Activated naive CD4-positive, alpha-beta T cell treated with anti-CD3 and anti-CD28 coated beads for 36 hours (primary cell): ENCODE measurements around the gene MCM8. TPM values are rescaled to one million over a fixed set of nuclear protein-coding genes. Genes with fewer than 3 reads are reported as not detected.

ENCODE experiments used
- CTCF ChIA-PET: fragments of 350-600 bp; sonication (Branson Sonifier 250); formaldehyde crosslinking; loops from one replicate; lab custom pipeline; 2021; ENCODE audit warnings: antibody characterized with exemption; lab: Charles Lee
- DNase-seq: peaks from one replicate; pipeline ENCODE4 v3.0.0-alpha.2; 2020
- H3K27ac Mint-ChIP-seq: one replicate; pipeline ENCODE4 v1.8.0; 2021; ENCODE audit warnings: mild to moderate bottlenecking, mixed read lengths
- H3K27me3 Mint-ChIP-seq: one replicate; pipeline ENCODE4 v1.8.0; 2021; ENCODE audit warnings: low read depth, mixed read lengths
- H3K36me3 Mint-ChIP-seq: one replicate; pipeline ENCODE4 v1.8.0; 2021; ENCODE audit warnings: low read depth, mixed read lengths
- H3K4me1 Mint-ChIP-seq: one replicate; pipeline ENCODE4 v1.8.0; 2021; ENCODE audit warnings: low read depth, mixed read lengths
- H3K4me3 Mint-ChIP-seq: one replicate; pipeline ENCODE4 v1.8.0; 2021; ENCODE audit warnings: mild to moderate bottlenecking, moderate library complexity, mixed read lengths
- H3K9me3 Mint-ChIP-seq: one replicate; pipeline ENCODE4 v1.8.0; 2021; ENCODE audit warnings: mixed read lengths
- intact Hi-C: fragments of 100-400 bp; cut with micrococcal nuclease; formaldehyde crosslinking; loops from one replicate; pipeline ENCODE4 v1.15.1; 2023
- total RNA-seq, 2 experiments: library from RNA; stranded (reverse); gene quantifications; one replicate each; pipeline ENCODE4 v1.2.3, GENCODE V29; 2021

Gene MCM8
- 10 to 100 TPM; 49.6 to 50.3 TPM for total RNA-seq

- CTCF ChIA-PET = interaction anchor here (1.1 kb wide), 1 partner anchor 20 kb away, joined by 3 read pairs; no protein-coding TSS in a partner anchor
- Mint-ChIP-seq H3K4me3 (peak within 1 kb of the TSS; percentile 97), H3K4me1 (peaks cover 61% of the 10 kb centered on the region), H3K9me3 (no peaks in the 10 kb centered on the region), H3K27me3 (no peaks in the 10 kb centered on the region), H3K27ac (peak within 1 kb of the TSS; percentile 95), H3K36me3 (peaks cover 45% of the 10 kb centered on the region)
- peak; percentile 98 for DNase-seq
- intact Hi-C loops = loop anchor here (1.0 to 5.0 kb wide), 5 partner anchors 106 to 824 kb away; no protein-coding TSS in a partner anchor
These were observed at the start of gene MCM8, which contains the start of gene TRMT6 for GRCh38 chr20:5950271-5951031. Gene MCM8, plus strand, starts transcription at chr20:5950652. Its CDS starts 1,364 bp downstream, at chr20:5952016. Gene TRMT6, minus strand, starts transcription at chr20:5950533. Its CDS starts 128 bp downstream, at chr20:5950405.

- intact Hi-C loops = no loop called here
- Mint-ChIP-seq H3K4me1 (no peaks in the 10 kb centered on the region), H3K27me3 (peaks cover 9% of the 10 kb centered on the region), H3K4me3 (no peak overlapping the region), H3K9me3 (no peaks in the 10 kb centered on the region), H3K36me3 (no peaks in the 10 kb centered on the region), H3K27ac (no peak overlapping the region)
- CTCF ChIA-PET = no interaction called here
- DNase-seq = no peak
These were observed 49.5 kb upstream of the MCM8 start for GRCh38 chr20:5900908-5901307.

GRCh38 chr20:5908981-5909380 is 41.5 kb upstream of the MCM8 start:
- Mint-ChIP-seq H3K4me3 (no peak overlapping the region), H3K36me3 (no peaks in the 10 kb centered on the region), H3K27me3 (peaks cover 47% of the 10 kb centered on the region), H3K9me3 (no peaks in the 10 kb centered on the region), H3K27ac (no peak overlapping the region), H3K4me1 (peaks cover 13% of the 10 kb centered on the region)
- no peak for DNase-seq
- intact Hi-C loops = no loop called here
- CTCF ChIA-PET = interaction anchor here (0.7 kb wide), 1 partner anchor 79 kb away, joined by 4 read pairs; no protein-coding TSS in a partner anchor

GRCh38 chr20:5910186-5910585 is 40.3 kb upstream of the MCM8 start:
- H3K36me3 Mint-ChIP-seq = no peaks in the 10 kb centered on the region
- intact Hi-C loops = no loop called here
- H3K9me3 Mint-ChIP-seq = no peaks in the 10 kb centered on the region
- H3K4me1 Mint-ChIP-seq = peaks cover 13% of the 10 kb centered on the region
- H3K27ac Mint-ChIP-seq = no peak overlapping the region
- DNase-seq = no peak
- H3K4me3 Mint-ChIP-seq = no peak overlapping the region
- CTCF ChIA-PET = interaction anchor here (0.7 kb wide), 3 partner anchors 86 to 1207 kb away, joined by 3 to 7 read pairs (median 3); no protein-coding TSS in a partner anchor
- H3K27me3 Mint-ChIP-seq = peaks cover 49% of the 10 kb centered on the region

GRCh38 chr20:5913166-5913565 is 37.3 kb upstream of the MCM8 start:
- intact Hi-C loops = no loop called here
- no peaks in the 10 kb centered on the region for H3K9me3 Mint-ChIP-seq
- no peaks in the 10 kb centered on the region for H3K36me3 Mint-ChIP-seq
- CTCF ChIA-PET = interaction anchor here (0.6 to 1.3 kb wide), 4 partner anchors 11 to 383 kb away, joined by 3 to 4 read pairs (median 3); no protein-coding TSS in a partner anchor
- H3K4me3 Mint-ChIP-seq = no peak overlapping the region
- peaks cover 33% of the 10 kb centered on the region for H3K27me3 Mint-ChIP-seq
- H3K27ac Mint-ChIP-seq = no peak overlapping the region
- no peak for DNase-seq
- H3K4me1 Mint-ChIP-seq = peaks cover 13% of the 10 kb centered on the region

- peaks cover 25% of the 10 kb centered on the region for H3K27me3 Mint-ChIP-seq
- H3K9me3 Mint-ChIP-seq = no peaks in the 10 kb centered on the region
- H3K27ac Mint-ChIP-seq = no peak overlapping the region
- intact Hi-C loops = loop anchor here (5.0 kb wide), 1 partner anchor 73 kb away; no protein-coding TSS in a partner anchor
- H3K36me3 Mint-ChIP-seq = no peaks in the 10 kb centered on the region
- CTCF ChIA-PET = no interaction called here
- no peak overlapping the region for H3K4me3 Mint-ChIP-seq
- DNase-seq = no peak
- H3K4me1 Mint-ChIP-seq = peaks cover 24% of the 10 kb centered on the region
These were observed 35.6 kb upstream of the MCM8 start for GRCh38 chr20:5914859-5915258.

GRCh38 chr20:5918856-5919625 is 31.4 kb upstream of the MCM8 start:
- Mint-ChIP-seq H3K36me3 (no peaks in the 10 kb centered on the region), H3K27me3 (peaks cover 4% of the 10 kb centered on the region), H3K27ac (no peak overlapping the region), H3K4me1 (peaks cover 14% of the 10 kb centered on the region), H3K9me3 (no peaks in the 10 kb centered on the region), H3K4me3 (no peak overlapping the region)
- peak; percentile 16 for DNase-seq
- CTCF ChIA-PET = interaction anchor here (1.5 kb wide), 1 partner anchor 205 kb away, joined by 3 read pairs; no protein-coding TSS in a partner anchor
- intact Hi-C loops = loop anchor here (2.0 to 5.0 kb wide), 2 partner anchors 62 to 77 kb away; no protein-coding TSS in a partner anchor

GRCh38 chr20:5919626-5920544 is 30.6 kb upstream of the MCM8 start:
- no peak overlapping the region for H3K4me3 Mint-ChIP-seq
- intact Hi-C loops = loop anchor here (2.0 to 5.0 kb wide), 2 partner anchors 63 to 78 kb away; no protein-coding TSS in a partner anchor
- CTCF ChIA-PET = interaction anchor here (0.6 to 1.5 kb wide), 2 partner anchors 12 to 205 kb away, joined by 3 read pairs; no protein-coding TSS in a partner anchor
- no peaks in the 10 kb centered on the region for H3K36me3 Mint-ChIP-seq
- peak; percentile 12 for DNase-seq
- H3K27me3 Mint-ChIP-seq = no peaks in the 10 kb centered on the region
- no peak overlapping the region for H3K27ac Mint-ChIP-seq
- H3K4me1 Mint-ChIP-seq = peaks cover 14% of the 10 kb centered on the region
- H3K9me3 Mint-ChIP-seq = no peaks in the 10 kb centered on the region

GRCh38 chr20:5920581-5920980 is 29.9 kb upstream of the MCM8 start:
- intact Hi-C loops = no loop called here
- Mint-ChIP-seq H3K4me1 (peaks cover 14% of the 10 kb centered on the region), H3K27me3 (no peaks in the 10 kb centered on the region), H3K36me3 (no peaks in the 10 kb centered on the region), H3K27ac (no peak overlapping the region), H3K4me3 (no peak overlapping the region), H3K9me3 (no peaks in the 10 kb centered on the region)
- DNase-seq = no peak
- CTCF ChIA-PET = interaction anchor here (1.4 to 1.5 kb wide), 2 partner anchors 25 to 206 kb away, joined by 3 read pairs; no protein-coding TSS in a partner anchor

- CTCF ChIA-PET = interaction anchor here (0.7 to 1.3 kb wide), 3 partner anchors 11 to 718 kb away, joined by 3 read pairs; no protein-coding TSS in a partner anchor
- H3K27me3 Mint-ChIP-seq = no peaks in the 10 kb centered on the region
- DNase-seq = no peak
- no peak overlapping the region for H3K27ac Mint-ChIP-seq
- no peak overlapping the region for H3K4me3 Mint-ChIP-seq
- H3K9me3 Mint-ChIP-seq = no peaks in the 10 kb centered on the region
- no peaks in the 10 kb centered on the region for H3K36me3 Mint-ChIP-seq
- intact Hi-C loops = no loop called here
- peaks cover 14% of the 10 kb centered on the region for H3K4me1 Mint-ChIP-seq
These were observed 27.0 kb upstream of the MCM8 start for GRCh38 chr20:5923493-5923892.

GRCh38 chr20:5925551-5925950 is 24.9 kb upstream of the MCM8 start:
- CTCF ChIA-PET = interaction anchor here (1.2 kb wide), 1 partner anchor 136 kb away, joined by 3 read pairs; no protein-coding TSS in a partner anchor
- intact Hi-C loops = no loop called here
- Mint-ChIP-seq H3K27ac (no peak overlapping the region), H3K4me3 (no peak overlapping the region), H3K27me3 (no peaks in the 10 kb centered on the region), H3K9me3 (no peaks in the 10 kb centered on the region), H3K36me3 (no peaks in the 10 kb centered on the region), H3K4me1 (no peaks in the 10 kb centered on the region)
- no peak for DNase-seq
